CD4-positive, alpha-beta T cell treated with Interleukin-17A for 4 hours (primary cell): ENCODE results near the gene KIRREL3.

Experiments used
- DNase-seq: peaks from one replicate; pipeline ENCODE4 v3.0.0-alpha.2; 2020; ENCODE audit warnings: mixed read lengths

Gene KIRREL3

GRCh38 chr11:126548581-126549550 lies 451.7 kb downstream of the KIRREL3 start:
- DNase-seq = no peak

- DNase-seq = no peak
These were observed 452.9 kb downstream of the KIRREL3 start for GRCh38 chr11:126547691-126548090.

- no peak for DNase-seq
These were observed 453.4 kb downstream of the KIRREL3 start for GRCh38 chr11:126547161-126547560.

GRCh38 chr11:126546694-126547093 lies 453.9 kb downstream of the KIRREL3 start:
- DNase-seq = no peak

GRCh38 chr11:126546191-126546590 lies 454.4 kb downstream of the KIRREL3 start:
- DNase-seq = no peak

GRCh38 chr11:126545057-126545555 lies 455.5 kb downstream of the KIRREL3 start:
- DNase-seq = no peak

- DNase-seq = no peak
These were observed 456.2 kb downstream of the KIRREL3 start for GRCh38 chr11:126544108-126545056.

- no peak for DNase-seq
These were observed 456.9 kb downstream of the KIRREL3 start for GRCh38 chr11:126543691-126544090.

- no peak for DNase-seq
These were observed 458.1 kb downstream of the KIRREL3 start for GRCh38 chr11:126542334-126543015.

GRCh38 chr11:126538071-126538470 lies 462.5 kb downstream of the KIRREL3 start:
- no peak for DNase-seq

- no peak for DNase-seq
These were observed 463.1 kb downstream of the KIRREL3 start for GRCh38 chr11:126537492-126537891.

GRCh38 chr11:126534141-126534805 lies 466.3 kb downstream of the KIRREL3 start:
- no peak for DNase-seq

- no peak for DNase-seq
These were observed 467.0 kb downstream of the KIRREL3 start for GRCh38 chr11:126533560-126533959.

GRCh38 chr11:126530416-126530815 lies 470.2 kb downstream of the KIRREL3 start:
- DNase-seq = no peak

- no peak for DNase-seq
These were observed 471.5 kb downstream of the KIRREL3 start for GRCh38 chr11:126529037-126529436.

GRCh38 chr11:126528075-126528474 lies 472.5 kb downstream of the KIRREL3 start:
- DNase-seq = no peak

GRCh38 chr11:126527651-126528050 lies 472.9 kb downstream of the KIRREL3 start:
- no peak for DNase-seq

- no peak for DNase-seq
These were observed 474.1 kb downstream of the KIRREL3 start for GRCh38 chr11:126526471-126526870.

- DNase-seq = no peak
These were observed 474.9 kb downstream of the KIRREL3 start for GRCh38 chr11:126525702-126526101.

GRCh38 chr11:126525216-126525615 lies 475.4 kb downstream of the KIRREL3 start:
- no peak for DNase-seq

GRCh38 chr11:126523441-126524205 lies 476.9 kb downstream of the KIRREL3 start:
- no peak for DNase-seq
